ENCODE results near the gene F2R.

GRCh38 chr5:76762484-76762883 lies 46.6 kb downstream of the F2R start:
- TF ChIP-seq CTCF (IDR thresholded peaks at IDR 0.05) (no peak), POLR2A (IDR thresholded peaks at IDR 0.05) (no peak)
